Parathyroid adenoma (tissue), 2 donors: ENCODE results near the gene MXRA7.
"Not testable (repeated sequence)": the region's sequence is repeated elsewhere in the genome, so short reads cannot be mapped to it uniquely, and the experiment has no call there.

Source experiments
- H2AFZ ChIP-seq: fragments of 300-600 bp; sonication (generic); one replicate; pipeline ENCODE4 v1.7.0; 2017; ENCODE audit warnings: antibody characterized with exemption, mild to moderate bottlenecking
- H3K27ac ChIP-seq: fragments of 300-600 bp; sonication (generic); one replicate; pipeline ENCODE4 v1.7.0; 2017
- H3K27me3 ChIP-seq: fragments of 300-600 bp; sonication (generic); one replicate; pipeline ENCODE4 v1.7.0; 2017; ENCODE audit warnings: low read length; ENCODE audit not compliant: control insufficient read depth, insufficient read depth
- H3K36me3 ChIP-seq: fragments of 300-600 bp; sonication (generic); one replicate; pipeline ENCODE4 v1.7.0; 2017; ENCODE audit warnings: low read length; ENCODE audit not compliant: control insufficient read depth, insufficient read depth
- H3K4me1 ChIP-seq: fragments of 300-600 bp; sonication (generic); one replicate; pipeline ENCODE4 v1.7.0; 2017; ENCODE audit warnings: control low read depth
- H3K4me2 ChIP-seq: fragments of 300-600 bp; sonication (generic); one replicate; pipeline ENCODE4 v1.7.0; 2017; ENCODE audit warnings: low read length
- H3K4me3 ChIP-seq: fragments of 300-600 bp; sonication (generic); one replicate; pipeline ENCODE4 v1.7.0; 2017; ENCODE audit warnings: low read depth, low read length
- H3K79me2 ChIP-seq: fragments of 300-600 bp; sonication (generic); one replicate; pipeline ENCODE4 v1.7.0; 2017; ENCODE audit warnings: control low read depth
- H3K9ac ChIP-seq: fragments of 300-600 bp; sonication (generic); one replicate; pipeline ENCODE4 v1.7.0; 2017; ENCODE audit warnings: mild to moderate bottlenecking
- H3K9me3 ChIP-seq: fragments of 300-600 bp; sonication (generic); one replicate; pipeline ENCODE4 v1.7.0; 2017; ENCODE audit warnings: low read length; ENCODE audit not compliant: control insufficient read depth
- CTCF ChIP-seq: fragments of 300-600 bp; sonication (generic); IDR thresholded peaks from one replicate; pipeline ENCODE4 v1.7.0; 2017; ENCODE audit warnings: antibody characterized with exemption, mild to moderate bottlenecking
- donor health status: primary hyperparathyroidism.

The MXRA7 gene

GRCh38 chr17:76716146-76716838 lies 5.5 kb upstream of the MXRA7 start:
- Histone ChIP-seq H3K4me2 (no peak overlapping the region), H3K27ac (no peak overlapping the region), H3K9me3 (no peaks in the 10 kb centered on the region), H3K27me3 (no peaks in the 10 kb centered on the region), H3K36me3 (no peaks in the 10 kb centered on the region), H3K4me1 (peaks cover 5% of the 10 kb centered on the region), H2AFZ (no peak overlapping the region), H3K79me2 (peaks cover 5% of the 10 kb centered on the region), H3K4me3 (no peak overlapping the region), H3K9ac (no peak overlapping the region)
- no peak for TF ChIP-seq CTCF

DNA sequence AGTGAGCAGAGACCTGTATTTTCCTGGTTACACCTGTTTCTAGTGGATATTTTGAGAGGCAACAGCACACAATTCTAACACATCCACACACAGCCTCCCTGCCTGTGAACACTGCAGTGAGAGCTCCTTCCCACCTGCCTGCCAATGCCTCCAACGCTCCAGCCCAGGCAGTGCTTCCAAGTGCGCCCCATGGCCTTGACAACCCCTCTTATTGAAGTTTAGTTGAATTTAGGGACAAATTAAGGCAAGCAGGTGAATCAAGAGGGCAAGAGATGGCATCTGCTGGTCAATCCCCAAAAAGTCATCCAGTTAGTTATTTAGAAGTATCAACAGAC lies 4.7 kb upstream of the MXRA7 start:
- no peaks in the 10 kb centered on the region for H3K27me3 ChIP-seq
- H3K4me3 ChIP-seq = no peak overlapping the region
- no peaks in the 10 kb centered on the region for H3K36me3 ChIP-seq
- no peak overlapping the region for H3K27ac ChIP-seq
- no peak overlapping the region for H3K4me2 ChIP-seq
- peaks cover 3% of the 10 kb centered on the region for H3K79me2 ChIP-seq
- H2AFZ ChIP-seq = no peak overlapping the region
- no peak overlapping the region for H3K9ac ChIP-seq
- no peak for TF ChIP-seq CTCF
- peaks cover 6% of the 10 kb centered on the region for H3K4me1 ChIP-seq
- H3K9me3 ChIP-seq = no peaks in the 10 kb centered on the region

DNA sequence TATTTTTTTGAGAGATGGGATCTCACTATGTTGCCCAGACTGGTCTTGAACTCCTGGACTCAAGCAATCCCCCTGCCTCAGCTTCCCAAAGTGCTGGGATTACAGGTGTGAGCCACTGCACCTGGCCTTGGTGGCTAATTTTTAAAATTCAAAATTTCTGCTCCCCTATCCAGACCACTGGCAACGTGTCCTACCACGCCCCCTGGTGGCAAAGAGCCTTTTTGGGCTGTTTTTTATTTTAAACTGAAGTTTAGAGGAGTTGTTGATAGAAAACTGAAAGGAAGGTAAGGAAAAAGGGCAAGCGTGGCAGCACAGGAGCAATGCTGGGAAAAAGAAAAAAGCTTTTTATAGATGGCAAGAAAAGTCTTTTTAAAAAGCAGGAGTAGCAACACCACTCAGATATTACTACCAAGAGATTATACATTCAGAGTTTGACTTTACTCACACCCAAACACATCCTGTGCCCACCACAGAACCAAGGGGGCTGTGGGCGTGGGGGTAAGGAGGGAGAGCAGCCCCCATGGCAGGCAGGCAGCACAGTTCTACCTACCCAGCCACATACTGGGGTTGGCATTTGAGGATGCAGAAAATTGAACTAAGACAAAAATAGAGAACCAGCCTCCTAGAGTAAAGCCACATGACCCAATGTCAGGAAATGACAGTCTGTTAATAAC lies 4.2 kb upstream of the MXRA7 start:
- Histone ChIP-seq H3K36me3 (no peaks in the 10 kb centered on the region), H3K27ac (no peak overlapping the region), H3K9me3 (no peaks in the 10 kb centered on the region), H3K79me2 (peaks cover 6% of the 10 kb centered on the region), H3K4me3 (no peak overlapping the region), H3K4me2 (no peak overlapping the region), H3K9ac (no peak overlapping the region), H3K4me1 (peaks cover 6% of the 10 kb centered on the region), H2AFZ (no peak overlapping the region), H3K27me3 (no peaks in the 10 kb centered on the region)
- peak; percentile 96 for TF ChIP-seq CTCF

DNA sequence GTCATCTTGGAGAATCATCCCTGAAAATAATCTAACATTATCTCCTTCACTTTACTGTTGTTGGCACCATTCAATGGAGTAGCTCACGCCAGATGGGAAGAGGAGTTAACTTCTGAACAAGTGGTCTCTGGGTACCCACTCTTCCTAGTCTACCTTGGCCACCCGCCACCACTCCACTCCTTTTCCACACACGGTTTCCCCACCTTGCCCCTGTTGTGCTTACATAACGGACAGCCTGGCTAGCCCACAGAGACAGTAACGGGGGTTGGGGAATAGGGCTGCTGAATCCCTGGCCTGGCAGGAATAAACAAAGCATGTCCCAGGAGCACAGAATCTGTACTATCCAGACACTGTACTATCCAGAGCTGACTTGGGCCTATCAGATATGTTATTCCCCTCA lies 3.6 kb upstream of the MXRA7 start:
- Histone ChIP-seq H3K9ac (no peak overlapping the region), H3K36me3 (no peaks in the 10 kb centered on the region), H3K27me3 (no peaks in the 10 kb centered on the region), H3K79me2 (peaks cover 9% of the 10 kb centered on the region), H2AFZ (no peak overlapping the region), H3K4me1 (peaks cover 6% of the 10 kb centered on the region), H3K4me3 (no peak overlapping the region), H3K9me3 (no peaks in the 10 kb centered on the region), H3K27ac (no peak overlapping the region), H3K4me2 (no peak overlapping the region)
- TF ChIP-seq CTCF = no peak

DNA sequence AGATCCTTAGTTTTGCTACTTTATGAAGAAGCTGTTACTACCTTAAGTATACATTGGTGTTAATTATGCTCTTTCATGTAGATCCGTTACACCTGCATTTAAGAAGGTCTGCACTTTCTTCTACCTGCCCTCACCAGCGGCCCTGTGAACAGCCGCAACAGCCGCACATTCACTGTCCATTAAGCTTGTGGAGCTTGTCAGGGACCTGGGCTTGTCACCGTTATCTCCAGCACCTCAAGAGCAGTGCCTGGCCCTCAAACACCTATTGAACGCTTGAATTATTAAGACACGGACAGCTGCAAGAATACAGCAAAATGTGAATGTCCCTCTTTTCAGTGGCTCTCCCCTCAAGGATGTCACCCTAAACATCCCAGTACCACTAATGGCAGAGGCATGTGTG lies 3.0 kb upstream of the MXRA7 start:
- Histone ChIP-seq H3K9me3 (no peaks in the 10 kb centered on the region), H2AFZ (no peak overlapping the region), H3K36me3 (no peaks in the 10 kb centered on the region), H3K27ac (no peak overlapping the region), H3K4me1 (peaks cover 9% of the 10 kb centered on the region), H3K9ac (no peak overlapping the region), H3K27me3 (no peaks in the 10 kb centered on the region), H3K4me2 (no peak overlapping the region), H3K79me2 (peaks cover 12% of the 10 kb centered on the region), H3K4me3 (no peak overlapping the region)
- TF ChIP-seq CTCF = no peak

GRCh38 chr17:76712321-76712720 lies 1.6 kb upstream of the MXRA7 start:
- H3K4me1 ChIP-seq = peaks cover 12% of the 10 kb centered on the region
- H3K9me3 ChIP-seq, H3K4me2 ChIP-seq, H2AFZ ChIP-seq, H3K27me3 ChIP-seq, H3K27ac ChIP-seq, H3K4me3 ChIP-seq, H3K36me3 ChIP-seq, H3K9ac ChIP-seq: not testable (repeated sequence)
- H3K79me2 ChIP-seq = peaks cover 25% of the 10 kb centered on the region
